HepG2 (cell line): ENCODE results near the gene CASZ1. TPM values are rescaled to one million over a fixed set of nuclear protein-coding genes. Genes with fewer than 3 reads are reported as not detected.

Source experiments
- AGO1 ChIP-seq: fragments of 200-400 bp; formaldehyde crosslinking; IDR thresholded peaks from 2 replicates; pipeline ENCODE4 v1.6.1; 2017; ENCODE audit warnings: mild to moderate bottlenecking, low read depth, low read length, moderate library complexity; ENCODE audit not compliant: poor library complexity, severe bottlenecking
- ASH2L ChIP-seq: fragments of 300-600, 200-600 bp; sonication (generic); IDR thresholded peaks from 2 replicates; pipeline ENCODE4 v1.7.0; 2017; ENCODE audit warnings: low read depth, mild to moderate bottlenecking, moderate library complexity, mixed read lengths, low read length; ENCODE audit not compliant: insufficient read length
- CCDC6 ChIP-seq: sonication (generic); formaldehyde crosslinking; IDR thresholded peaks from 2 replicates; pipeline ENCODE4 v1.8.1; 2022; ENCODE audit warnings: mild to moderate bottlenecking, missing genetic modification reagents, moderate library complexity
- CEBPG ChIP-seq: IDR thresholded peaks from 2 replicates; pipeline ENCODE4 v1.6.1; 2016
- GFI1 ChIP-seq: sonication (generic); formaldehyde crosslinking; IDR thresholded peaks from 2 replicates; pipeline ENCODE4 v1.5.0; 2020; ENCODE audit warnings: missing genetic modification reagents, mild to moderate bottlenecking, borderline replicate concordance
- HNRNPL ChIP-seq: fragments of 200-400 bp; formaldehyde crosslinking; IDR thresholded peaks from 2 replicates; pipeline ENCODE4 v1.6.1; 2017; ENCODE audit warnings: mild to moderate bottlenecking, low read depth, low read length
- KDM2A ChIP-seq: sonication (generic); formaldehyde crosslinking; IDR thresholded peaks from 2 replicates; pipeline ENCODE4 v1.4.0; 2020; ENCODE audit warnings: low read depth, missing genetic modification reagents, borderline replicate concordance
- MTA1 ChIP-seq: sonication (generic); formaldehyde crosslinking; IDR thresholded peaks from 2 replicates; pipeline ENCODE4 v1.4.0; 2020; ENCODE audit warnings: missing genetic modification reagents, mild to moderate bottlenecking, borderline replicate concordance
- SIX1 ChIP-seq: sonication (generic); formaldehyde crosslinking; IDR thresholded peaks from 2 replicates; pipeline ENCODE4 v1.4.0; 2020; ENCODE audit warnings: missing genetic modification reagents, borderline replicate concordance
- SP4 ChIP-seq: sonication (generic); formaldehyde crosslinking; IDR thresholded peaks from 2 replicates; pipeline ENCODE4 v1.8.1; 2023; ENCODE audit warnings: mild to moderate bottlenecking, missing genetic modification reagents
- SP5 ChIP-seq: IDR thresholded peaks from 2 replicates; pipeline ENCODE4 v1.6.1; 2016; ENCODE audit warnings: low read depth, borderline replicate concordance
- TBX2 ChIP-seq: sonication (generic); formaldehyde crosslinking; IDR thresholded peaks from 2 replicates; pipeline ENCODE4 v1.5.0; 2020; ENCODE audit warnings: missing genetic modification reagents, mild to moderate bottlenecking, borderline replicate concordance
- TFDP1 ChIP-seq: IDR thresholded peaks from 2 replicates; pipeline ENCODE4 v1.6.1; 2016; ENCODE audit warnings: missing compliant biosample characterization, missing genetic modification reagents, borderline replicate concordance
- ZFP37 ChIP-seq: sonication (generic); formaldehyde crosslinking; IDR thresholded peaks from 2 replicates; pipeline ENCODE4 v1.4.0; 2020; ENCODE audit warnings: missing genetic modification reagents, borderline replicate concordance
- ZFY ChIP-seq: sonication (generic); formaldehyde crosslinking; IDR thresholded peaks from 2 replicates; pipeline ENCODE4 v1.4.0; 2020; ENCODE audit warnings: missing genetic modification reagents
- ZGPAT ChIP-seq: IDR thresholded peaks from 2 replicates; pipeline ENCODE4 v1.6.1; 2016; ENCODE audit warnings: mild to moderate bottlenecking
- ZNF678 ChIP-seq: sonication (generic); formaldehyde crosslinking; IDR thresholded peaks from 2 replicates; pipeline ENCODE4 v1.4.0; 2020; ENCODE audit warnings: mild to moderate bottlenecking, missing genetic modification reagents
- ZNF768 ChIP-seq: sonication (generic); formaldehyde crosslinking; IDR thresholded peaks from 2 replicates; pipeline ENCODE4 v1.4.0; 2020; ENCODE audit warnings: missing genetic modification reagents
- ZSCAN20 ChIP-seq: sonication (generic); formaldehyde crosslinking; IDR thresholded peaks from 2 replicates; pipeline ENCODE4 v1.4.0; 2020; ENCODE audit warnings: missing genetic modification reagents, mild to moderate bottlenecking, borderline replicate concordance
- ZSCAN9 ChIP-seq: IDR thresholded peaks from 2 replicates; pipeline ENCODE4 v1.6.1; 2016; ENCODE audit warnings: borderline replicate concordance
- polyA plus RNA-seq, 8 experiments: library from polyadenylated mRNA; depleted of rRNA in 3 of 8; stranded (reverse) in 7 of 8; unstranded in 1 of 8; fragments of >200 nt; fragmentation: Illumina TruSeq in 4 of 8; extraction: Trizol in 4 of 8; gene quantifications; 2 replicates each; pipeline versions ENCODE4 v1.2.1 to v1.2.3, GENCODE V29; 2011 to 2016; ENCODE audit warnings: low read depth in 4 of 8, missing spikeins in 1 of 8, mixed read lengths in 1 of 8; ENCODE audit not compliant: insufficient read depth in 1 of 8
- total RNA-seq, 5 experiments: library from RNA; depleted of rRNA; stranded (reverse); fragments of >200 nt; fragmentation: Illumina TruSeq; extraction: Trizol; gene quantifications; 2 replicates each; pipeline ENCODE4 v1.2.3, GENCODE V29; 2016; ENCODE audit warnings: low read depth in 1 of 5
- TF ChIP-seq, protein P1 (sequence below): sonication (generic); formaldehyde crosslinking; IDR thresholded peaks from 2 replicates; pipeline ENCODE4 v1.4.0; 2020; ENCODE audit warnings: missing genetic modification reagents
- TF ChIP-seq, protein P2 (sequence below): sonication (generic); formaldehyde crosslinking; IDR thresholded peaks from 2 replicates; pipeline ENCODE4 v1.8.0; 2023; ENCODE audit warnings: mild to moderate bottlenecking, missing genetic modification reagents
- TF ChIP-seq, protein P3 (sequence below): sonication (generic); formaldehyde crosslinking; IDR thresholded peaks from 2 replicates; pipeline ENCODE4 v1.8.1; 2023; ENCODE audit warnings: missing genetic modification reagents, inconsistent platforms, borderline replicate concordance

Gene CASZ1
- total and polyA plus RNA-seq, 2 of the 13 experiments (the other 11 are each of a cell fraction or from before 2014, with no cell fraction given) = 1.9 to 3.7 TPM

DNA sequence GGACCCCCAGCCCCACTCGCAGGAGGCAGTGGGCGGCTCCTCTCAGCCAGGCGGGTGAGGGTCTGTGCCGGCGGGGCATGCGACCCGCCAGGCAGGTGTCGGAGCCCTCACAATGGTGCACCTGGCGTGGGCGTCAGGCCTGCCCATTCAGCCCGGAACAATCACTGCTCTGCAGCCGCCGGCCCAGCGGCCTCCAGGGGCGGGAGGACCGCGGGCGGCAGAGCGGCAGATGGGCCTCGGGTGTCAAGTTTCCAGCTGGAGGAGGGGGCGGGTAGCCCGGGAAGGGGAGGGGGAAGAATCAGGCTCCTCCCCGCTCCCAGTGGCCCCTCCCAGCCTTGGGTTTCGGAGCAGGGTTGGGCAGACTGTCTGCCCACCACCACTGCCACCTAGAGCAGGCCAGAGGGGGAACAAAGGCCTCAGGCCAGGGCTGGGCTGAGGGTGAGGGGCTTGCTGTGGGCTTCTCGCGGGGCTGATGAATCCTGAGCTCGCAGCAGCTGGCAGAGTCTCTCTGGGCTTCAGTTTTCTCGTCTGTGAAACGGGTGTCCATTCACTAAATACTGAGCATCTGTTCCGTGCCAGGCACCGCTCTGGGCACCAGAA lies 39.5 kb upstream of the CASZ1 start (continued):
- TF ChIP-seq ZGPAT (CRISPR knock-in tag) (peak; percentile 27; the same call in 1 of the 2 replicates), ASH2L (no peak), KDM2A (CRISPR knock-in tag) (peak; percentile 50; the same call in 1 of the 2 replicates), SP5 (CRISPR knock-in tag) (0 out of 2 replicates have a peak, but pooled peaks have one; percentile 13), CEBPG (CRISPR knock-in tag) (no peak), ZNF768 (peak; percentile 39; the same call in 1 of the 2 replicates), HNRNPL (peak; percentile 74; the same call in 1 of the 2 replicates), ZFP37 (CRISPR knock-in tag) (no peak), CCDC6 (CRISPR knock-in tag) (no peak), GFI1 (CRISPR knock-in tag) (peak; percentile 89), TFDP1 (CRISPR knock-in tag) (peak; percentile 56; the same call in 1 of the 2 replicates), ZSCAN9 (CRISPR knock-in tag) (no peak), SP4 (CRISPR knock-in tag) (peak; percentile 68), SIX1 (CRISPR knock-in tag) (peak; percentile 93), TBX2 (CRISPR knock-in tag) (peak; percentile 47; the same call in 1 of the 2 replicates), ZFY (peak; percentile 43; the same call in 1 of the 2 replicates), MTA1 (CRISPR knock-in tag) (0 out of 2 replicates have a peak, but pooled peaks have one; percentile 26), ZNF678 (CRISPR knock-in tag) (no peak), ZSCAN20 (no peak), AGO1 (no peak)
- TF ChIP-seq, protein P1, sequence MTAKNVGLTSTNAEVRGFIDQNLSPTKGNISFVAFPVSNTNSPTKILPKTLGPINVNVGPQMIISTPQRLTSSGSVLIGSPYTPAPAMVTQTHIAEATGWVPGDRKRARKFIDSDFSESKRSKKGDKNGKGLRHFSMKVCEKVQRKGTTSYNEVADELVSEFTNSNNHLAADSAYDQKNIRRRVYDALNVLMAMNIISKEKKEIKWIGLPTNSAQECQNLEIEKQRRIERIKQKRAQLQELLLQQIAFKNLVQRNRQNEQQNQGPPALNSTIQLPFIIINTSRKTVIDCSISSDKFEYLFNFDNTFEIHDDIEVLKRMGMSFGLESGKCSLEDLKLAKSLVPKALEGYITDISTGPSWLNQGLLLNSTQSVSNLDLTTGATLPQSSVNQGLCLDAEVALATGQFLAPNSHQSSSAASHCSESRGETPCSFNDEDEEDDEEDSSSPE (CRISPR knock-in tag) = 0 out of 2 replicates have a peak, but pooled peaks have one; percentile 20
- TF ChIP-seq, protein P2, sequence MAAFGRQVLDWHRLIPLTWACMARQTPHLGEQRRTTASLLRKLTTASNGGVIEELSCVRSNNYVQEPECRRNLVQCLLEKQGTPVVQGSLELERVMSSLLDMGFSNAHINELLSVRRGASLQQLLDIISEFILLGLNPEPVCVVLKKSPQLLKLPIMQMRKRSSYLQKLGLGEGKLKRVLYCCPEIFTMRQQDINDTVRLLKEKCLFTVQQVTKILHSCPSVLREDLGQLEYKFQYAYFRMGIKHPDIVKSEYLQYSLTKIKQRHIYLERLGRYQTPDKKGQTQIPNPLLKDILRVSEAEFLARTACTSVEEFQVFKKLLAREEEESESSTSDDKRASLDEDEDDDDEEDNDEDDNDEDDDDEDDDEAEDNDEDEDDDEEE = no peak
- TF ChIP-seq, protein P3, sequence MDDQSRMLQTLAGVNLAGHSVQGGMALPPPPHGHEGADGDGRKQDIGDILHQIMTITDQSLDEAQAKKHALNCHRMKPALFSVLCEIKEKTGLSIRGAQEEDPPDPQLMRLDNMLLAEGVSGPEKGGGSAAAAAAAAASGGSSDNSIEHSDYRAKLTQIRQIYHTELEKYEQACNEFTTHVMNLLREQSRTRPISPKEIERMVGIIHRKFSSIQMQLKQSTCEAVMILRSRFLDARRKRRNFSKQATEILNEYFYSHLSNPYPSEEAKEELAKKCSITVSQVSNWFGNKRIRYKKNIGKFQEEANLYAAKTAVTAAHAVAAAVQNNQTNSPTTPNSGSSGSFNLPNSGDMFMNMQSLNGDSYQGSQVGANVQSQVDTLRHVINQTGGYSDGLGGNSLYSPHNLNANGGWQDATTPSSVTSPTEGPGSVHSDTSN (CRISPR knock-in tag) = no peak
